Stimulated activated CD8-positive, alpha-beta memory T cell treated with anti-CD3 and anti-CD28 coated beads, Interleukin-15, amount 100 ng/mL, for 4 hours (primary cell): ENCODE data around the gene SEMA5B.

ENCODE experiments used
- DNase-seq, 2 donors: peaks; one replicate each; pipeline ENCODE4 v3.0.0-alpha.2; 2020; ENCODE audit warnings: low read depth in 2 of 2

SEMA5B gene

DNA sequence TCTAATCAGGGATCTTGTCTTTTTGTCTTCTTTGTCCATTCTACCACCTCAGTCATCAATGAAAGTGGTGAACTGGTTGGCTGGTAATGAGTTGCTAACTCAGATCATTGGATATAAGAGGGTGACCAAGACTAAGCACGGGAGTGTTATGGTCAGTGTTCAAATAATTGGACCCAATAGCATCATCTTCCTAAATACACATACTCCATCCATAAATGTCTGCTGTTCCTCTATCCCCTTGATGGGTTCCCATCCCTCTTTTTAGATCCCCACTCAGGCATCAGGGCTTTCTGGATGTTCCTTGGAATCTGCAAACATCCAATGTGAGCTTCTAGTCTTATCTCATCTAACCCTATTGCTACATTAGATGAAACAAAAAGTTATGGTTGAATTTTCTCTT lies 3.5 kb downstream of the SEMA5B start:
- no peak for DNase-seq

DNA sequence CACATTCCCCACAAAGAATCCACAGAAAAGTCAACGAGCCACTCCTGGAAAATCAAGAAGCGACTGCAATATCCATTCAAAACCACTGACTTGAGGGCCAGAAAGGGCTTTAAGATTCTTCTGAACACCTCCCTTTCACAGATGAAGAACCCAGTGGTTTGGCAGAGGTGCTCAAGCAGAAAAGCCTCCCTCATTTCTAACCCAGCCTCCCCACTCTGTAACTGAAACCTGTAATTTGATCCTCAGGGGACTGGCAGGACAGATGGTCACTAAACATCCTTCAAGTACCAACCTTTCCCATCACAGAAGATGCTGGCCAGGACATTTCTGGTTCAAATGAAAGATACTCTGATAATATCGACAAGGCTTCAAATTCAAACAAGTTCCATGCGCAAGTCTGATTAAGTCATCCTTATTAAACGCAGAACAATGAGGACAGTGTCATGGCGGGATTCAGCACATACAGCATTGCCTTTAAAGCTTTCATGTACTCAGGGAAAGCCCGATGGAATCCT lies 5.5 kb downstream of the SEMA5B start:
- no peak for DNase-seq

DNA sequence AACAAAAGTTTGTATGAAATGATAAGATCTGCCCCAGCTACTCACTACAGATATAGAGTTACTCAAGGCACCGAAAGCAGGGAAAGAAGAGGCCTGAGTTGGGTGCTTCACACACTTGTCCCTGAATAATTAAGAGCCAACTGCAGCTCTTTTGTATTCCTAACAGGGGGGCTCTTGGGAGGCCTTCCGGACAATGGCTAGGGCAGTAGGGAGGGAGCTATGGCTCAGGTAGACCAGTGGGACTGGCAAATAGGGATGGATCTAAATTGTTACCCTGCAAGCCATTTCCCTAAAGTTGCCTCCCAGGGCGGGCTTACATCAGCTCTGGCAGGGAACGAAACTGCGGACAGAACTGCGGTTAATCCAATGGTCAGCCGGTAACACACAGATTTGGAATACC lies 6.2 kb downstream of the SEMA5B start:
- DNase-seq, result no peak

DNA sequence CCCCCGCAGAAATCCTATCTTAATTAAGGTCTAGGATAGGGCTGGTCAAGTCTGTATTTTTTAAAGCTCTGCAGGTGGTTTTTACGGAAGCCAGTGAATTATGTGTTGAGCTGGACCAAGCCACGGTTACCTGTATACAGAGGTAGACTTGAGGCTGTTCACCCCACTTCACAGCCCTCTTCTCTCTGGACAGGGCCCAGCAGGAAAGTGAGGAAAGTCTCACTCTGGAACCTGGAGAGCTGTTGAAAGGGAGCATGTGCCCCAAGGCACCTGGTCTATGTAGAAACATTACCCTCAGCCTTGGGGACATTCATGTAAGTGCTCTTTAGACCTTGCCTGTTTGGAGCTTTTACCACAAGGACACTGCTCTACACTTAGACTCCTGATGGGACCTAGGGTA lies 6.9 kb downstream of the SEMA5B start:
- no peak for DNase-seq

DNA sequence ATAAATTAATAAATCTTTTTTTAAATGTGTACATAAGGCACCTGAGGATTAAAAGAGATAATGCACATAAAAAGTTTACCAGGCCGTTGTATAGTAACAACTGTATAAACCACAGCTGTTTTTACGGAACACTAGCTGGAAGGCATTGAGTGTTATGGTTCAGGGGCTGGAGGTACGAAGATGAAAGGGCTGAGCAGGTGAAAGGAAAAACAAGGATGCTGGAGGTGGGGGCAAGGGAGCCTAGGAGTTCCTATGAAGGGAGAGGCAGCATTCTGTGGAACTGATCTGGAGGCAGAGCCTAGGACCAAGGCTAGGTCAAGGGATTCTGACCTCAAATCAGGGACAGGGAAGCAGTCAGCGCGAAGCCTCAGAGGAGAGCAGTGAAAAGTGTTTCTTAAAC lies 8.0 kb downstream of the SEMA5B start:
- DNase-seq, result no peak

DNA sequence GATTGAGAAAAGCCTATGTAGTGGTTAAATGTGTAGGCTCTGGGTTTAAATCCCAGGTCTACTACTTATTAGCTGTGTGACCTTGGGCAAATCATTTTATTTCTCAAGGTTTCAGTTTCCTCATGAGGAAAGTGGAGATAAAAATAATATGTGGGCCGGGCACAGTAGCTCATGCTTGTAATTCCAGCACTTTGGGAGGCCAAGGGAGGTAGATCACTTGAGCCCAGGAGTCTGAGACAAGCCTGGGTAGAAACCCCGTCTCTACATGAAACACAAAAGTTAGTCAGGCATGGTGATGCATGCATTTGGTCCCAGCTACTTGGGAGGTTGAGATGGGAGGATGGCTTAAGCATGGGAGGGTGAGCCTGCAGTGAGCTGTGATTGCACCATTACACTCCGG lies 8.4 kb downstream of the SEMA5B start:
- DNase-seq, result no peak

DNA sequence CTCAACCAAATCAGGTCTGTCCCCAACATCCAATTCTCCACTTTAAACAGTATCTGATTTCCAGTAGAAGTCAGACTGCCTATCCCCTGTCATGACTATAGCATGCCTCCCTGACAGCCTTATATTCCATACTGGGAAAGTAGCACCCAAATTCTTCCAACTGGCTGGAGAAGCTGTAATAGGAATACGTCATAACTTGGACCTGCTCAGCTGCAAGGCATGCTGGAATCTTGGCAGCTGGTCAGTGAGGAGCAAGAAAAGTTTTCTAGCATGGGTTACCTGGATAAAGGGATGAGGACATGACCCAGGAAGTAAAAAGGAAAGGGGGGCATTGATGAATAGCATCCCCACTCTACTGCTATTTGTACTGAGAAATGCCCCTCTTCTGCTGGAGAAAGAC lies 8.9 kb downstream of the SEMA5B start:
- no peak for DNase-seq

DNA sequence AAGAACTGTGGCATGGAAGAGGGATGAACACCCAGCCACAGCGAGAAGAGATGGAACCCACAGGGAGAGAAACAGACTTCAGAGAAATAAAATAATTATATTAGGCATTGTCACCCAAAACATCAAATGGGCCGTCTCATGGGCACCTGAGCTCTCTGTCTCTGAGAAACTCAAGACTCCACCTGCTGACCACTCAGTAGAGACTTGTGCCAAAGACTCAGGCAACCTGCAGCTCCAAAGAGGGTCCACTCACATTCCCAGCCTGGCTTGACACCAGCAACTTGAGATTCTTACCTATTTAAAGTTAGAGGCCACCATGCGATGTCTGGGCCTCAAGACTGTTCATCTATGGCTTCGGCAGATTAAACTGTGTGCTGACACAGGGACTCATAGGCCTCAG lies 12.0 kb downstream of the SEMA5B start:
- no peak for DNase-seq

DNA sequence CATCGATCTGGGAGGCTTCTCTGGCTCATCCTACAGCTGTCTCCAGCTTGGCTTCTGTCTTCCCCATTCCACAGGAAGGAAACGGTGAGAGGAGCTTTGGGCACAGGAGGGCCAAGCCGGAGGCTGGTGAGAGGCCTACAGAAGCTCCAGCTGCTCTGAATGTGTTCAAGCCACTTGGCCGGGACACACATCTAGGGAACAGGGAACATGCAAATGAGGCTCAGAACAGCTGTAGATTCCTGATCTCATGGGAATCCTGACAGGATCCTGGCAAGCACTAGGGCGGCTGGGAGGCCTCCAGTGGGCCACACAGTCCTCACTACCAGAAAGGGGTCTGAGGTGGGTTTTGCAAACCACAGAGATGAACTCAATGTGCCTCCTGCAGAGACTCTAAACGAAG lies 13.7 kb downstream of the SEMA5B start:
- no peak for DNase-seq

DNA sequence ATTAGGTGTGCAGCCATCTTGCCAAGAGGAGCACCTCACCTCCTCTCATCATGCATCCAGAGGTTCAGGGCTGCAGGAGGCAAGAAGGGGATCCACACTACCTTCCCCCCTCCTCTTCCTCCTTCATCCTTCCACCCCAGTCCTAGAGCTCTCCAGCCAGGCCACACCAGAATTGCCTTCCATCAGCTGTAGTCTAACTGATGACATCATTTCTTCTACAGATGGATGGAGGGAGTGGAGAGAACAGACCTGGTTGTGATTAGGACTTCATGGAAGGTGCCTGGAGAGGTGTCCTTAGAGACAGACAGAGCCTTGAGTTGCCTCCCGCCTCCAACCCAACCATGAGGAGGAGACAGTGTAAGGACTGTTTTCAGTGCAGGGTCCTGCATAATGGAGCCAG lies 14.9 kb downstream of the SEMA5B start:
- no peak for DNase-seq

DNA sequence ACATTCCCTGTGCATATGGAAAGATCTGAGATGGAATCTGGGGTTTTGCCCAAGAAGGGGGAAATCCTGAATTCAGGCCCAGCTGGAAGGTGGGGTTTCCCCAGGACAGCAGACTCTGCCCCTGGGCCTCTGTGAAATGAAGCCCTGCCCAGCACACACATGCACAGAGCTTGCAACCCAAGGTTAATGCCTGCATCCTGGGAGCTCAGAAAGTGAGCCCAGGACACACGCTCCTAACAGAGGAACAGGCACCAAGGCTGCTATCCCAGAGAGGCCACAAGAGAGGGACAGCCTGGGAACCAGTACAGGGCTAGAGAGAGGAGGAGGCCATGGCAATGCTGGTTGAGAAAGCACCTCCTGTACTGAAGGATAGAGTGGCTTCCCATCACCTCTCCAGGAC lies 16.1 kb downstream of the SEMA5B start:
- DNase-seq, result no peak

DNA sequence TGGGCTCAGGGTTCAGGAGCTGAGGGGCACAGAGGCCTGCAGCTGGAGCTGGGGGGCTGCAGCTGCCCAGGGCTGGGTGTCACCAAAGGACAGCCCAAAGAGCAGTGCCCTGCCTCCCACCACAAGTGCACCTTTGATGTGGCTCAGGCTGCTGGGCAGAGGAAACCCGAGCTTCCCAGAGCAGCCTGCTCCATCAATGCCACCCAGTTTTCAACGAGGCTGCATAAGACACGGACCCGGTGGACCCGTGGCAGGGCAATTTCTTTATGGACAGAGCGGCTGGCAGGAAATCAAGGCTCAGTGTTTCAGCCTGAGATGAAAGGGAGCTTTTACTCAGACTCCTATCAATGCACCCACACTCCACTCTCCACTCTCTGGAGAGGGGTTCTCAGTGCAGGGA lies 18.7 kb downstream of the SEMA5B start:
- DNase-seq, result no peak

DNA sequence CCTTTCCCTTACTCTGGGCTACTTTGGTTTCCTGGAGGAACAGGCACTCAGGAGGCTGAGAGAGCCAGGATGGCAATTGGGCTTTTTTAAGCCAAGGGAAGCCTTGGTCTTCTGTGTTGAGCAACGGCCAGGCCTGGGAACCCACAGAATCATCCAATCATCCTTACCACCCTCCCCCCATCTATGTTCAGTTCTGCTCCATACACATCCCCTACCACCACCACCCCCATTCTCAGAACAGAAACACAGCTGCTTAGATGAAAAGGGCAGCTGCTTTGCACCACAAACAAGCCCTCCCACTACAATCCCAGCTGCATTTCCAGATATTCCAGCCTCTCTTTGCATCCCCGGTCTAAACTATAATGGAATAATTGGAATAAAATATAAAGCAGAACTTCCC lies 21.0 kb downstream of the SEMA5B start:
- no peak for DNase-seq

DNA sequence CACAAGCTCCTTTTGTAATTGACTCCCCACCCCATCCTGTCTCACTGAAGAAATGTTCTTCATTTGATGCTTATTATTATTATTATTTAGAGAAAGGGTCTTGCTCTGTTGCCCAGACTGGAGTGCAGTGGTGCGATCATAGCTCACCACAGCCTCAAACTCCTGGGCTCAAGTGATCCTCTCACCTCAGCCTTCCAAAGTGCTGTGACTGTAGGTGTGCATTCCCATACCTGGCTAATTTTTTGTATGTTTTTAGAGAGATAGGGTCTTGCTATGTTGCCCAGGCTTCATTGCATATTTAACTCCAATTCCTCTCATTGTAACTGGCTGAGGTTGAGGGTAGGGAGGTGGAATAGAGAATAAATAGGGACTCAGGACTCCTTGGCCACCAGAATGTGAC lies 22.3 kb downstream of the SEMA5B start:
- DNase-seq, result no peak

DNA sequence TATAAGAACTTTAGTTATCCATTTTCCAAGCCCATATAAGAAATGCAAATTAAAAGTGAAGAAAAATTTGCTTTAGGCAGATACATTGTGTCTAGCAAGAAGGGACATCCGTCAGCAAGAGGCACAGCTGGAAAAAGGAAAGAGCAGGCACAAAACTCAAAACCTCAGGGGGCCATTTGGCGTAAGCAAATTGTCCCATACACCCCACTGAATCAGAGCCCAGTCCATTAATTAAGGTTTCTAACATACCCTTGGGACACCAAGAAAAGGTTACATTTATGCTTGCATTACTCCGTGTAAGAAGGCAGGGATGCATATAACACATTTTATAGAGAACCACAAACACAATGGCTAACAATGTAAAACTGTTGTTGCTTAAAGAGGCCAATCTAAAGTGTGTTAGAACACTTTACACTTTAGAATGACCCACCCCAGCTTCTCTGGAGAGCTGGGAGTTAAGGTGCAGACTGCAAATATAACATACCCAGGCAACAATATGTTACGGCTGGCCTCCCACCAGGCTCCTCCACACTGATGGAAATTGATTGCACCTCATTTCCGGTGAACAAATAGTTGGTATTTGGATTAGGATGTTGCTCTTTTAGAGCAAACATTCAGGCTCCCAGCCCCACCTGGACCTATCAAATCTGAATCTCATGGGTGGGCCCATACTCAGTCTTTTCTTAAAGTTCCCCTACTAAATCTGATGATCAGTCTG lies 23.2 kb downstream of the SEMA5B start:
- no peak for DNase-seq

DNA sequence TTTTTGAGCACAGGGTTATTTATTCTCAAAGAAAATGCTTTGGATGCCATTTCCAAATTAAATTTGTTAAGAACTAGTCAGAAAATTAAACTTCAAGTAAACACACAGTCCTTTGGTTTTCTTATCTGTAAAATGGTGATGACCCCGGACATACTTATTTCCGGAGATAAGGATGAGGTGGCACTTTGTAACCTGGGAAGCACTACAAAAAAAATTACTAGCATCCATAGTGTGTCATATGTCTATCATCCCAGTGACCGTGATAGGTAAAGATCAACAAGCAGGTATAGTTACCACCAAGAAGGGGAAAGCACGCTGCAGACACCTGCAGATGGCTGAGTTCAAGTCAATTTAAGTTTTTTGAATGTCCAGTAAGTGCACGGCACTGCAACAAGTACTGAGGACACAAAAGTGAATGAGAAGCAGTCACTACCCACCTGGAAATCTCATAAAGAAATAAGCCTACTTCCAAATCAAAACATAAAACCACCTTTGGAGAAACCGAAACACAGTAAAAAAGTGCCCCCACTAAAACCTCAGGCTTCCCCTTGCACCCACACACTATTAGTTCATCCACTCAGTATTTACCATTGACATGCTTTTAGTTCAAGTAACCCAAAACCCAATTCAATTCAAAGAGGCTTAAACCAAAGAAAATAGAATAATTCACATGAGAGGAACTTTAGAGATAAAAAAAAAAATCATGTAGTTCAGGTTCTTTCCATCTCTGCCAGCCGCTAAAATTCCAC lies 24.6 kb downstream of the SEMA5B start:
- no peak for DNase-seq

DNA sequence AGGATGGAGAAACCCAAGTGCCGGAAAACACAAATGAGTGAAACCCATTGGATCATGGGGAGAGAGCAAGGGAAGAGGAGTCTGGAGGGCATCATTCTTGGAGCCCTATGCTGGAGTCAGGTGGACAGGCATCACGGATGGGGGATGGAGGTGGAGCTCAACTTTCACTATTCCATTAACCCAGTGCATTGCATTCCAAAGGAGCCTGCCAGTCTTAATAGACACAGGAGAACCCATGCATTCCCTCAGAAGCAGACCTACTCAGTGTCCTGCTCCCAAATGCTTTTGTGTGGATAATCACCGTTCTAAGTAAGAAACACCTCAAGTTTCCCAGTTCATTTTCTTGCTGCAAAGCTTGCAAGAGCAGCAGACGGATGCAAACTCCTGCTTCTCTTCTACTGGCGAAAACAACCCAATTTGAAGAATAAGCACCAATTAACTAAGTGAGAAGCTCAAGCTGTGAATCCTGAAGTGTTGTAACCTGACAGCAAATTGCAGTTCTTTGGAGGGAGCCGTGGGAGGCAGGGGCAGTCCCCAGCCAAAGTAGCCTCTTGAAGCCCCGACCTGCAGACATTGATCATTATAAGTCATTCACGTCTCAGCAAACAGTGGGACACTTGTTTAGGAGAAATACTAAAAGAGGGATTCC lies 25.3 kb downstream of the SEMA5B start:
- DNase-seq, result no peak

DNA sequence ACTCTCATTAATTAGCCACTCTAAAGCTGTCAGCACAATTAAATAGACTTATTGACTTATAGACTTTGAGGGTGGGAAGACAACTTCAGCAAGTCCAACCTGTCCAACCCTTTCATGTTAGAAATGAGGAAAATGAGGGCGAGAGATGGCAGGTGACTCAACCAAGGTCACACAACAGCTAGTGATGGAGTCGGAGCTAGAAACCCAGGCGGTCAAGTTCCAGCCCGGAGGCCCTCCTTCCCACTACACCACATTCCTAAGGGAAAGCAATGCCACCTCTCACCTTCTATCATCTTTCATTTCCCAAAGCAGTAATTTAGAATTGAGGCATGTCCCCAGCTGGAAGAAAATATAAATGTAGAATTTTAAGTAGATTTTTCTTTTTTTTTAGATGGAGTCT lies 28.7 kb downstream of the SEMA5B start:
- no peak for DNase-seq

DNA sequence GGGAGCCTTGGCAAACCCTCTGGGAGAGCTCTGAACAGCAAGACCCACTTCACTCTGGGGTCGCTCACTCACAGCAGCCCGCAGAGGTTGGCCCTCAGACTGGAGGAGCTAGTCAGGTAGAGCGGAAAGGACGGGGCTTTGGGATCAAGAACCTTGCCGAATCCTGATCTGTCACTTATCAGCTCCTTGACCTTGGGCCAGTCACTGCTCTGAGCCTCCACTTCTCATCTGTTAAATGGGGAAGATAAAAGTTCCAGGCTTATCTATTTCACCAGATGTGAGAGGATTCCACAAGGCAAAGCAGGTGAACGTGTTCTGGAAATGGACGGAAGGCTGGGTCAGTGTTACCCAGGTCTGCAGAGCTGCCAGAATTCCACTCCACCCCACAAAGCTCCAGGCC lies 29.4 kb downstream of the SEMA5B start:
- DNase-seq, result no peak

DNA sequence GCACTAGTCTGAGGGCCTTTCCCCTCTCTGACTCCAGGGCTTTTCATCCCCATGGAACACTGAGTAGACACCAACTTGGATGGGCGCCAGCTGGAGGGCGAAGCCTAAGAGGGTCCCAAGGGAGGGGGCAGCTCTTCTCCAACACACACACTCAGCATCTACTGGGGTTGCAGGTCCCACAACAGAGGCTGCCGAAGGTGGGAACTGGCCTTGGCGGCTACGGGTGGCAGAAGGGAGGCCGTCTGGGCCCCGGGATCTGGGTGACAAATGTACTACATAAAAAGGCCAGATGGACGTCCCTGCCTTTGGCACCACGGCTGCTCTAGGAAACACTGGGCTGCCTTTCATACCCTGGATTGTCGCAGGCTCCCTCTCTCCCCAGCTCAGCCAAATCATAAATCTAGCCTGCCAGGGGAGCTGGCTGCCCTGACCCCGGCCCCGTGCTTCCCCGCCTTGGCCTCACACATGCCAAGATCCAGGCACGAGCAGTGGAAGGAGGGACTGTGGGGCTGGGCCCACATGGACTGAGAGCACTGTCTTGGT lies 31.5 kb downstream of the SEMA5B start:
- DNase-seq, result no peak

DNA sequence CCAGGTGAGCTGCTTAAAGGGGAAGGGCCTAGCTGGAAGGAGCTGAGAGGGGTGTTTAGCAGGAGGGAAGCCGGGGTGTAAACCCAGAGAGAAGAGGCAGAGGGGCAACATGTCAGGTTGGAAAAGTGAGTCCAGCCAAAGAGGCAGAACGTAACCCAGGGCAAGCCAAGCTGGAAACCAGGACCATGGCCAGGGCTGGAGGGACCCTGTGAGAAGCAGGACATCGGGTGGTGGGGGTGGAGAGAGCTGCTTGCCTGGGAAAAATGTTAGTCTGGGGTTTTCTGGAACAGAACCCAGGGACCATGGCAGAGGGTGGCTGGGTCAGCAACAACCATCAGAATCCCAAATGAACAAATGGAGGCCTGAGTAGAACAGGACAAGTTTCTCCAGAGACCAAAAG lies 32.6 kb downstream of the SEMA5B start:
- no peak for DNase-seq

DNA sequence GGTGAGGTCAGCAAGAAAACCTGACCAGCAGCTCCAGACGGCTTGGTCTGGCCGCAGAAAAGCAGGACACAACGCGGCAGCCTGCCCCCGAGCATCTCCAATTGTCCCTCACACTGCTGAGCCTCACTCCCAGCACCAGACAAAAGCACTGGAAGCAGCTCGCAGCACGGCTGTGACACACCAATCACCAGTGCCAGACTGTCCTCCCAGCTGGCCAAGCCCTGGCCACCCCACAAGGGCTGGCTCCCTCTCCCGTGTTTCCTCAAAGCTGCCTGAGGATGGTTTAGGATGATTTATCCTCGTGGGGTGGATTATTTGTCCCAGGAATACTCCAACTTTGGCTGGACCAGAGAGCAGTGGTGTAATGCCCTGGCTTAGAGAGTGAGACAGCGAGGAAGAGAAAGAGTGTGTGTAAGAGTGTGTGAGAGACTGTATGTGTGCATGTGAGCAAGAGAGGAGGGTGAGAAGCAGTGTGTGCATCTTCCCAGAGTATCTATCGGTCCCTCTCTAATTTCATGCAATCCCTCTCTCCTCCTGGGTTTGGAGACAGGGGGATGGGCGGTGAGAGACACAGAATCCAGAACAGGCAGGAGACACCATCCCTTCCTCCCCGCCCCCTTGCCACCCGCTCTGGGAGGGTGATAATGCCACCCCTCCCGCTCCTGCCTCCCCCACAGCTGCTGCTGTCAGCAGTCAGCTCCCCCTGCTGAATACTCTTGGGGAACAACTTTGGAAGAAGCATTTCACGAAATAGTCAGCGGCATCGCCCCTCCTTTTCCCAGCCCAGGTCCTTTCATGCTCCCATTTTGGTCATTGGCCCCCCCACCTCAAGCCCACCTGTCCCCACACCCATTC lies 34.2 kb downstream of the SEMA5B start:
- DNase-seq, result no peak
